GM12874 (cell line): ENCODE results near the gene KLHL11.

ENCODE experiments used
- CTCF ChIP-seq: IDR thresholded peaks from 2 replicates; pipeline ENCODE4 v1.5.1; 2011; ENCODE audit warnings: low read depth, mild to moderate bottlenecking, control low read depth, low read length, moderate library complexity; ENCODE audit not compliant: insufficient read depth

KLHL11 gene

GRCh38 chr17:41895617-41896016 is 30.4 kb upstream of the KLHL11 start:
- no peak for TF ChIP-seq CTCF

GRCh38 chr17:41894791-41895331 is 29.6 kb upstream of the KLHL11 start:
- TF ChIP-seq CTCF: no peak

- no peak for TF ChIP-seq CTCF
Observed at GRCh38 chr17:41893384-41893783, 28.2 kb upstream of the KLHL11 start.

- no peak for TF ChIP-seq CTCF
Observed at GRCh38 chr17:41892021-41892376, 26.8 kb upstream of the KLHL11 start.

- TF ChIP-seq CTCF: no peak
Observed at GRCh38 chr17:41891135-41892020, 26.2 kb upstream of the KLHL11 start.

- TF ChIP-seq CTCF: no peak
Observed at GRCh38 chr17:41888332-41888965, 23.2 kb upstream of the KLHL11 start.

- TF ChIP-seq CTCF: 0 out of 2 replicates have a peak, but pooled peaks have one; percentile 11
Observed at GRCh38 chr17:41885733-41886132, 20.5 kb upstream of the KLHL11 start.
